ENCODE results near the gene SCO2. TPM values are rescaled to one million over a fixed set of nuclear protein-coding genes. Genes with fewer than 3 reads are reported as not detected.

The SCO2 gene
- total RNA-seq, 1 experiment from 2014 or later = 7.7 TPM

DNA sequence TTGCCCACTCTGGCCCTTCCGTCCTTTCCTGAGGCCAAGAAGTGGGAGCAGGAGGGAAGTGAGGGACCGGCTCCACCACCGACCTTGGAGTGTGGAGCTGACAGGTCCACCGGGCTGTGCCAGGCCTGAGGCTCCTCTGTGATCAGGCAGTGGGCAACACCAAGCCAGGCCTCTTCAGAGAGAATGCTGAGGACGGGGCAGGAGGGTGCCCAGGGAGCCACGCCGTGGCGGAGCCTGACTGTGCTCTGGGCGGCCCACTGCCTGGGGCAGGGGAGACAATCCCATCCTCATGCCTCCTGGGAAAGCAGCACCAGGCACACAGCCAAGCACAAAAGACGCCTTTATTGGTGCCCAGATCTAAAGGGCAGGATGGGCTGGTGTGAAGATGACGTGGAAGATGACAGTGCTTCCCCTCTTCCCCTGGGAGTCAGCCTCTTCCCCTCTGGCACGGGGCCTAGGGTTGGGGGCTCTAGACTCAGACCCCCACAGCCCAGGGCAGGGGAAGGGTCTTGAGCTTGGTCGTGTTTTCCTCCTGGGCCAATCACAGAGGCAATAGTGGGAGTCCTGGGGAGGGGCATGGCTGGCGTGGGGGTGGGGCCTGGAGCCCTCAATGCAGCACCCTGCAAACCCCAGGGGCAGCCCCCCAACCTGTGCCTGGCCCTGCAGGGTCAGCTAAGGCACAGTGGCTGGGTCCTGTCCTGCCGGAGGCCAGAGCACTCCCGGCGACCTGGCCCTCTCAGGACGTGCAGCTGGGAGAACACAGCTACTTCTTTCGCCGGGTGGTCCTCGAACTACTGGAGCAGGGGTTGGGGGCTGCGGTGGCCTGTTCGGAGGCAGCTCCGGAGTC is 22.5 kb downstream of the SCO2 start:
- no peak for DNase-seq (ENCODE audit: low read depth)

DNA sequence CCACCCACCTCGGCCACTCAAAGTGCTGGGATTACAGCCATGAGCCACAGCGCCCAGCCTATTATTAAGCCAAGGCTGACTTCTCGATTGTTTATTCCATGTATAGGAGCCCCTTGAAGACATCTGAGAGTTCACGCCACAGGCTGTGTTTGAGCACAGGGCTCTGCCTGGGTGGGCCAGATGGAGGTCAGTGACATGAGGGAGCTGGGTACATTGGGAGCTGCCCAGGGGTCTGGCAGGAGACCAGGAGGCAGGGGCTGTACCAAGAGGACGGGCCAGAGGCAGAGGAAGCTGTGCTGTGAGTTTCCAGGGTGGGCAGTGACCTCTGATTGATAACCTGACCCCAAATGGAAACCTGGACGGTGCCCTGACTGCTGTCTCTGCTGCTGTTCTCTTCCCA is 23.3 kb downstream of the SCO2 start:
- DNase-seq (ENCODE audit: low read depth) = no peak

DNA sequence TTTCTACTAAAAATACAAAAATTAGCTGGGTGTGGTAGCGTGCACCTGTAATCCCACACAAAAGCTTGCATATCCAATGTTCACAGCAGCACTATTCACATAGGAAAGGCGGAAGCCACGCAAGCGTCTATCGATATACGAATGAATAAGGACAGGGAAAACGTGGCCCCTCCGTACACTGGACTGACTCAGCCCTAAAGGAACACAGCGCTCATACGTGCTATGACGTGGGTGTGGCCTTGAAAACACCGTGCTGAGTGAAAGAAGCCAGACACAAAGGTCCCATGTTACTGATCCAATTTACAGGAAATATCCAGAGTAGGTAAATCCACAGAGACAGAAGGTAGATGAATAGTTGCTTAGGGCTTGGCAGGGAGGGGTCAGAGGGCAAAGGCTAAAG is 24.9 kb downstream of the SCO2 start:
- DNase-seq (ENCODE audit: low read depth) = no peak

DNA sequence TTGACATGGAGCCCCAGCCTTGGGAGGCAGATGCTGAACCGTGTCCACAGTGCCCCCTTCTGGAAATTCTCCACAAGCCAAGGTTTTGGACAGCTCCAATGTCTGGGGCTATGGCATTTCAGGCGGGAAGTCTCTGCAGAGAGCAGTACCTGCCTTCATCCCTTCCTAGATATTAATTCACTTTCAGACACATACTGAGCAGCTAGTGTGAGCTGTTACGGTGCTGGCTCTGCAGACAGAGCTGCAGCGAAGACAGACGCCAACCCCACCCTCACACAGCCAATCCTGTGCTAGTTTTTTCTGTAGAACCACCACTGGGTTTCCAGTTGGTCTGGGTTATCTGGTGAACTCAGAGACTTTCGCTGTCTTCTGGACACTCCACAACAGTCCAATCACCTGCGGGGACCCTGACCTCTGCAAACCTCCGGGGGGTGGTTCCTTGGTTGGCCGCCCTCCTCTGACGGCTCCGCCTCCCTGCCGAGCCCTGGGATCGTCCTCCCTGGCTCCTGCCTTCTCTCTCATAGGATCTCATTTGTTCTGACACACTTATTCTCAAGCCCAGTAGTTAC is 27.0 kb downstream of the SCO2 start:
- DNase-seq (ENCODE audit: low read depth) = peak; percentile 68

DNA sequence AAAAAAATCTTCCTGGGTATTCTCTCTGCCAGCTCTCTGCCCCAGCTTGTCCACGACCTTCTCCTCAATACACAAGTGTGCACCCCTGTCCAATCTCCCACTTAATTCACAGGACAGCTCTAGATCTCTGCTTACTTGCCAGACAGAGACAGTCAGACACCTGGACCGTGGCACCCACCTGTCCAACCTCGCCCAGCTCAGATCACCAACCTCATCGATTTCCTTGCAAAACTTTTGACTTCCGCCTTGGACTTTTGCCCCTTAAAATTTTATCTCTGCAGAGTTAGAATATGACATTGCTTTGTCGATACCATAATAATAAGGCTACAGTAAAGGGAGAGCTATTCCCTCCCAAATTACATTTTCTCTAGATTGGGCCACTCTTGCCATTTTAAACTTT is 28.3 kb downstream of the SCO2 start:
- DNase-seq (ENCODE audit: low read depth) = no peak

DNA sequence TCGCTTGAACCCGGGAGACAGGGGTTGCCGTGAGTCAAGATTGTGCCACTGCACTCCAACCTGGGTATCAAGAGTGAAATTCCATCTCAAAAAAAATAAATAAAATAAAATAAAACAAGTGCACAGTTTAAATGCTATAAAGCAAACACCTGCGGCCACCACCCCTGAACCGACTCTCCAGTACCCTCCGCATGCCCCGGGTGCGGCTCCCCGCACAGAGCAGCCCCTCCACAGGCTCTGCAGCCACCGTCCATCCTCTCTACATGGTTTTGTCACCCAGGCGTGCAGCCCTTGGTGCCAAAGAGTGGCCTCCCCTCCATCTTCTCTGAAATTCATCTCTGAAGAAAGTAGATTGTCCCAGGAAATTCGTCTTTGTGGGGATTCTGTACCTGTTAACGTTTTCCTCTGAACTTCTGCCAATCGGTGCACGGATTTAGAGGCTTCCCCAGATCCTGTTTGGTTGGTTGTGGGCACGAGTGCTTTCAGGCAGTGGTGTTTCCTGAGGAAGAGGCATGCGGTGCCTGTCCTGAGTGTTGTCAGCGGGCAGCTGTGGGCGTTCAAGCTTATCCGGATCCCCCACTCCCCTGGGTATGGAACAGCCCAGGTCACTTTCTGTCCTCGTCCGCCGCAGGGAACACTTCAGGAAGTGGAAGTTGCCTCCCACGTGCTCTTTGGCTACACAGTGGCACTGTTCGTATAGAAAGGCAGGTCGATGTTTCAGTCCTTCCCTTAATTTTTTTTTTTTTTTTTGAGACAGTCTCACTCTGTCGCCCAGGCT is 34.7 kb downstream of the SCO2 start:
- no peak for DNase-seq (ENCODE audit: low read depth)

DNA sequence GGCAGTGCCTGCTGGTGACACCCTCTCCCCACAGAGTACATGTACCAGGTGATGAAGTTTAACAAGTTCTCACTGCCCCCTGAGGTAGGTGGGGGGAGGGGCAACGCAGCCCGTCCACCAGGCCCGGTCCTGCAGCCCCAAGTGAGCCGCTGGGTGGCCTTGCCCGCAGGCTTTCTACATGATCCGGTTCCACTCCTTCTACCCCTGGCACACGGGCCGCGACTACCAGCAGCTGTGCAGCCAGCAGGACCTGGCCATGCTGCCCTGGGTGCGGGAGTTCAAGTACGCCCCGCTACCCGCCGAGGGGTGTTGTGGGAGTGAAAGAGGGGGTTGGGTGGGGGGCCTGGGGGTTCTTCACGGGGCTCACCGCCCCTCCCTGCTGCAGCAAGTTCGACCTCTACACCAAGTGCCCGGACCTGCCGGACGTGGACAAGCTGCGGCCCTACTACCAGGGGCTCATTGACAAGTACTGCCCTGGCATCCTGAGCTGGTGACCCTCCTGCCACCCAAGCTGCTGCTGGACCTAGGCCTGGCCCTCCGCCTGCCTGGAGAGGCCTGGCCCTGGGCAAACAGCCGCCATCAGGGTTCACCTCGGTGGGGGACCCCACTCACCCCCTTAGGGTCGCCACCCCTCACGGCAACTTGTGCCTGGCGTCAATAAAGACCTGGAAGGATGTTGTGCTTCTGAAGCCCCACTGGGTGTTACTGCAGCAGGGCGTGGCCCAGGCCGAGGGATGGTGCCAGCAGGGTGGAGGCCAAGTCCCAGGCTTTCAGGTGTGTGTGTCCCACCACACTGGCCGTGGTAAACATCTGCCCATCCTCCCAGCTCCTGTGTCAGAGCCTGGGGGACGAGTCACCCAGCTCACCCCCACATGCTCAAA is 35.8 kb downstream of the SCO2 start:
- DNase-seq (ENCODE audit: low read depth) = no peak

DNA sequence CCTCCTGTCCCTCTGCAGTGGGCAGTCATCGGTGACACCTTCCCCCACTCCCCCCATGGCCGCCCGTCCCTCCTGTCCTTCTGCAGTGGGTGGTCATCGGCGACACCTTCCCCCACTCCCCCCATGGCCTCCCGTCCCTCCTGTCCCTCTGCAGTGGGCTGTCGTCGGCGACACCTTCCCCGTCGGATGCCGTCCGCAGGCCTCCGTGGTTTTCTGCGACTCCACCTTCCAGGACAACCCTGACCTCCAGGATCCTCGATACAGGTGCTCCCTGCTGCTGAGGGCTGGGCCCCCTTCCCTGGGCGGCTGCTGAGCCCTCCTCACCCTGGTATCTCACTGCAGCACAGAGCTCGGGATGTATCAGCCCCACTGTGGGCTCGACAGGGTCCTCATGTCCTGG is 36.5 kb downstream of the SCO2 start:
- DNase-seq (ENCODE audit: low read depth) = no peak

DNA sequence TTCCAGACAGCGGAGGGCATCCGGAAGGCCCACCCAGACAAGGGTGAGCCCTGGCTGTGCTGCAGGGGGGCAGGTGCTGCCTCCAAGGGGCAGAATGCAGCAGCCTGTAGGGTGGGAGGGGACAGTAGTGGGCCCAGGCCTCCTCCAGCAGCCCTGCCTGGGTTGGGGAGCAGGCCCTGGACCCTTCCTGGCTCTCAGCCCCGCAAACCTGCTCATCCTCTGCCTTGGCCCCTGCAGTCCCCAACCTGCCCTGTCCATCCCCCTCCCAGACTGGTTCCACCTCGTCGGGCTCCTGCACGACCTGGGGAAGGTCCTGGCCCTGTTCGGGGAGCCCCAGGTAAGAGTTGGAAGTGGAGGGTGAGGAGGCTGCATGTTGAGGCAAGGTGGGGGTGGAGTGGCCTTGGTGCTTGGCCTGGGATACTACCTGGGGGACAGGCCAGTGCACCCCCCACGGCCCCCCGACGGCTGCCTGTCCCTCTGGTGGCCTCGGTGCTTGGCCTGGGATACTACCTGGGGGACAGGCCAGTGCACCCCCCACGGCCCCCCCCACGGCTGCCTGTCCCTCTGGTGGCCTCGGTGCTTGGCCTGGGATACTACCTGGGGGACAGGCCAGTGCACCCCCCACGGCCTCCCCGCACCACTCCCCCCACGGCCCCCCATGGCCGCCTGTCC is 37.3 kb downstream of the SCO2 start:
- DNase-seq (ENCODE audit: low read depth) = no peak

DNA sequence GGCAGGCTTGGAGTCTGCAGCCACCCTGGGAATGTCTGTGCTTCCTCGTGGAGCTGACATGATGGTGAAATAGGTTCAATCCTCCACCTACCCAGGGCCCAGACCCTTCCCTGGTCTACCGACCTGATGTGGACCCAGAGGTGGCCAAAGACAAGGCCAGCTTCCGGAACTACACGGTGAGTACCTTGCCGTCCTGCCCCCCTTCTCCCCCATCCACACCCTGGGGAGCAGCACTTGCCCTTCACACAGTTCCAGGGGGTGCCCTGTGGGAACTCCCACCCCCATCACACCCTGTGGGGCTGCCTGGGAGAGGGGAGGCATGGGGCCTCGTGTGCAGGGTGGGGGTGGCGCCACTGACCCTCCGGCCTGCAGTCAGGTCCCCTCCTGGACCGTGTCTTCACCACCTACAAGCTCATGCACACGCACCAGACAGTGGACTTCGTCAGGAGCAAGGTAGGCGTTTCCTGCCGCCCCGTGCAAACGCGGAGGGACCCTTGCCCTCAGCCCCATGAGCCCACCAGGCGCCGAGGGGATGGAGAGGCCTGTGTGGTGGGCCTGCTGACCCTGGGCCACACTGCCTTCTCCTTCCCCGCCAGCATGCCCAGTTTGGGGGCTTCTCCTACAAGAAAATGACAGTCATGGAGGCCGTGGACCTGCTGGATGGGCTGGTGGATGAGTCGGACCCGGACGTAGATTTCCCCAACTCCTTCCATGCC is 38.0 kb downstream of the SCO2 start:
- no peak for DNase-seq (ENCODE audit: low read depth)

DNA sequence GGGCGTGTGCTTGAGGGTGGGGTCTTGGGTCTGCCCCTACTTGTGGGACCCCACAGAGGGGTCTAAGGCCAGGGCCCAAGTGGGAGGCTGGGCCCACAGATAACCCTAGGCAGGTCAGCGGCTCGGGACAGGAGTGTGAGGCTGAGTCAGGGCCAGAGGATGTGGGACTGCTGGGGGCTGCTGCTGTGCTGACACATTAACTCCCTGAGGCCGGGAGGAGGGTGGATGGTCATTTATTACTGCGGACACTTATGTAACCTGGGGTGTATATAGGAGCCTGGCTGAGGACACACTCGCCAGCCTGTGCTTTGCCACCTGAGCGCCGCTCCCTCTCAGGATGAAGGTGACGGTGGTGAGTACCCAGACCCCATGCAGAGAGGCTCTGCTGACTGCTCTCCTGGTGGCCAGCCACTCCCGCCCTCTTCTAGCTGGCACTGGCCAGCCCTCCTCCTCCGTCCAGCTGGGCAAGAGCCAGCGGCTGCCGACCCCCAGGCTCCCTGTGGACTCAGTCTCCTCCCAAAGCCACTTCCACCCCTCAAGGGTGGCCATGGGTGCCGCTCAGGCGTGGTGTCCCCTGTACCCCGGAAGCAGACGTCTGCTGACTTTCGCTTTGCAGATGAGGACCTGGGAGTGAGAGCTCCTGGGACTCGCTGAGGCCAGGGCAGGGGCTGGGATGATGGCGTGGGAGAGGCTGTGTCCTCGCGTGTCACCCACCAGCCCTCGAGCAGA is 38.7 kb downstream of the SCO2 start, which contains the start of gene MIOX:
MIOX (plus strand) TSS at position 299 of the 729 bp plus-strand sequence; CDS start at position 338, 39 bp downstream.
- DNase-seq (ENCODE audit: low read depth) = no peak

DNA sequence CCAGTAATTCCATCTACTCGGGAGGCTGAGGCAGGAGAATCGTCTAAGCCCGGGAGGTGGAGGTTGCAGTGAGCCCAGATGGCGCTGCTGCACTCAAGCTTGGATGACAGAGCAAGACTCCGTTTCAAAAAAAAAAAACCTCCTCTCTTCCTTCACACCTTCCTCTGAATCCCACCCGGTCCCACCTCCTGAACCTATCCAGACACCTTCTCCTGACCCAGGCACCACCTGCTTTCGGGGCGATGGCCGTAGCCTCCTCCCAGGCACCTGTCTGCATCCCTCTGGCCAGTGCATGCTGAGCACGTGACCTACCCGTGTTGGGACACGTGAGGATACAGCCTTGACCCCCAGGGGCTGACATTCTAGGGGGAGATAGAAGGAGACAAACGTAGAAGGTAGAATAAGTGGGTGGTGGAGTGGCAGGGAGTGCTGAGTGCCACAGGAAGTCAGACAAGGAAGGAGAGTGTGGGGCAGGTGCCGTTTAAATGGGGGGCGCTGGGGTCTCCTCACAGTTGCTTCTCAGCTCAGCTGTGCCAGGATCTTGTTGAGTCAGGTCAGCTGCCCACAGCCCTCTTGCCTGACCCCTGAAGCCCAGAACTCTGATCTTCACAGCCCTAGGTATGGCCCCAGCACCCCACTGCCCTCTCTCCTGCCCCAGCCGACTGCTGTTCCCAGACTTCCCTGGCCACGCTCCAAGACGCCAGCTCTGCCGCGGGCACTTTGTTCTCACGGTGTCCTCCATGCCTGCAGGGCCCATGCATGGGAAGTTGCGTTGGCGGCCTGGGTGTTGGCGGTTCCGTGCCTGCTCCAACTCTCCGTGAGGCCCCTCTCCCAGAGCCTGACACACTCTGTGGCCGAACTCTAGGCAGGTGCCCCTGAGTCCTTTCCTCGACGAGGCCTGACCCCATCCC is 39.9 kb downstream of the SCO2 start:
- no peak for DNase-seq (ENCODE audit: low read depth)

DNA sequence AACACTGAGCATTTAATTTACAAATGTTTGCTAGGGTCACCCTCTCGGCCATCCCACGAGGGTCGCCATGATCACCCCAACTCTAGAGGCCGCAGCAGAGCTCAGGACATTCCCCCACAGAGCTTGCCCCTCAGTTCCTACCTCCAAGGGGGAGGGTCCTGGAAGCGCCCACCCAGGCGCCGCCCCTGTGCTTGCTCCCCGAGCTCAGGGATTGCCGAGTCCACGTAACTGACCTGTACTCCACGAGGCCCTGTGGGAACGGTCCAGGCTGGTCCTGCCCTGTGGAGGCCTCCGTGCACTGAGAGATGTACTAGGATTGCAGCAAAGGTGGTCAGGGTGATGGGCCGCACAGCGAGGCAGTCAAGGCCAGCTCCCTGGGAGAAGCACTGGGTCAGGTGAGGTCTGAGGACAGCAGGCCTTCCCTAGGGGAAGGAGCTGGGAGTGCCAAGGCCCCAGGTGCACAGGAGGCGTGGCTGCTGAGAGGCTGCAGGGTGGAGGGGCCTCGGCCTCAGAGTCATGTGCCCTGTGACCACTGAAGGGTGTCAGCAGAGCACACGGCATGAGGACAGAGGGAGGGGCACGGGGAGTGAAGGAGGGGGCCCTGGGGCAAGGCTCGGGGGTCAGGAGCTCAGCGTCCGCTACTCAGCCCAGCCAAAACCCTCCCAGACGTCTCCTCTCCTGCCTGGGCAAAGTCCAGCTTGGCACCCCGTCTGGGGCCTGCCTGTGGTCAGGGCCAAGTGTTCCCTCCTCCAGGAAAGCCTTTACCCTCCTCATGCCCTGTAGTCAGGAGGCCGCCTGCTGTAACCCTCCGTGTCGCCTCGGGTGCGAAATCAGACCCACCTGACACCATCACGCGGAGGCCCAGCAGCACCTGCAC is 41.2 kb downstream of the SCO2 start:
- DNase-seq (ENCODE audit: low read depth) = no peak

DNA sequence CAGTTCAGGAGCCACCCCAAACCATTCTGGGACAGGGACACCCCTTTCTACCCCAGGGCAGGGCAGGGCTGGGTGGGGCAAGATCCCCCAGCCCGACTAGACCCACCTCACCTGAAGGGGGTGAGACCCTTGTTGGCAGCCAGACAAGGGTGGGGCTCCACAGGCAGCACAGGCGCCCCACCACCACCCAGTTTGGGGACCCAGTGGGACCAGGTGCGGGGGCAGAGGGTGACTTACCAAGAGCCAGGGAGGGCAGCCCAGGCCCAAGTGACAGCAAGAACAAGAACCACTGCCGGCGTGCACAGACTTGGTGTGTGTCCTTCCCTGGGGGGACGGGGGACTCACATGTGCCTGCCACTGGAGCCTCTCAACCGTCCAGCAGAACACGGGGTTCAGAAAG is 41.8 kb downstream of the SCO2 start:
- no peak for DNase-seq (ENCODE audit: low read depth)

DNA sequence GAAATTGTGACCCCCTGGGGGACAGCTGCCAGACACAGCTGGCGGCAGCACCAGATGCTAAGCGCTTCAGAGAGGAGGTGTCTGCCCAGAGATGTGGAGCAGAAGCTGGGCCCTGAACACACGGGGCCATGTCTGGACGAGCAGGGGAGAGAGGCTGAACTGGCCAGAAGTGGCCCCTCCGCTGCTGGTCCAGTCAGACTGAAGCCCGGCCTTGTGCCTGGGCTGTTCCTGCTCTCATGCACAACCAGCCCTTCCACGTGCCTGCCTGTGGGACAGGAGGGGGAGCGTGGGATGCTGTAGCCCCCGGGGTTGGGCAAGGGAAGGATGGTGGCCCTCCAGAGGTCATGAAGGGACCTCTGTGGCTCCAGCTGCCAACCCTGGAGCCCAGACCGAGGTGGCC is 42.3 kb downstream of the SCO2 start:
- no peak for DNase-seq (ENCODE audit: low read depth)

DNA sequence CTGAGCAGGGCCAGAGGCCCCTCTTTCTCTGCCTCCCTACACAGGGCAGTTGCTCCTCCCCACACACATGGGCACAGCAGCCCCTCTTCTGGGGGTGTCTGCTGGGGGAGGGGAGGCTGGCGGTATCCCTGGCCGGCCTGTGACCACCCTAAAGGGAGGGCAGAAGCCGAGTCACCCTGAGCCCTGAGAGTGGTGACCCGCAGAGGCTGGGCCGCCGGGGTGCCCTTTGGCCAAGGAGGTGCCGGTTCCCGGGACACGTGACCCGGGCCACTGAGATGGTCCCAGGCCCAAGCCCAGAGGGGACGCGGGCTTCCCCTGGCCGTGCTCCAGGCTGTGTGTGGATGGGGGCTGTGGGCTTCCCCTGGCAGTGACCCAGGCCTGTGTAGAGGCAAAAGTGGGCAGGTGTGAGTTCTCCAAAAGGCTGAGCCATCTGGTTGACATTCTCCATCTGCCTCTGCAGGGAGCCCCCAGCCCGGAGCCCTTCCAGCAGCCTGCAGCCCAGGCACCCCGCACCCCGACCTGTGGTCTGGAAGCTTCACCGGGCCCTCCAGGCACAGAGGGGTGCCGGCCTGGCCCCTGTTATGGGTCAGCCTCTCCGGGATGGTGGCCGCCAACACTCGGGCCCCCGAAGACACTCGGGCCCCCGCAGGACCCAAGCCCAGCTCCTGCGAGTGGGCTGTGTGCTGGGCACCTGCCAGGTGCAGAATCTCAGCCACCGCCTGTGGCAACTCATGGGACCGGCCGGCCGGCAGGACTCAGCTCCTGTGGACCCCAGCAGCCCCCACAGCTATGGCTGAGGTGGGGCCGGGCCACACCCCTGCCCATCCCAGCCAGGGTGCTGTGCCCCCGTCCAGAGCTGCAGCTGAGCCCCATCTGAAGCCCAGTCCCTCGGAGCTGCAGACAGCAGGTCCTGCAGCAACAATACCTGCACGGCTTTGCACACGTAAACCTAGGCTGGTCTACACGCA is 43.0 kb downstream of the SCO2 start:
- no peak for DNase-seq (ENCODE audit: low read depth)
